GM21576 (cell line): ENCODE measurements around the gene RGMA.

Experiments used
- ATAC-seq: cut with Tn5 transposase; IDR thresholded peaks from one replicate; pipeline ENCODE4 v1.9.1; 2021; ENCODE audit warnings: mild to moderate bottlenecking, moderate library complexity; ENCODE audit not compliant: unreplicated experiment

Gene RGMA

DNA sequence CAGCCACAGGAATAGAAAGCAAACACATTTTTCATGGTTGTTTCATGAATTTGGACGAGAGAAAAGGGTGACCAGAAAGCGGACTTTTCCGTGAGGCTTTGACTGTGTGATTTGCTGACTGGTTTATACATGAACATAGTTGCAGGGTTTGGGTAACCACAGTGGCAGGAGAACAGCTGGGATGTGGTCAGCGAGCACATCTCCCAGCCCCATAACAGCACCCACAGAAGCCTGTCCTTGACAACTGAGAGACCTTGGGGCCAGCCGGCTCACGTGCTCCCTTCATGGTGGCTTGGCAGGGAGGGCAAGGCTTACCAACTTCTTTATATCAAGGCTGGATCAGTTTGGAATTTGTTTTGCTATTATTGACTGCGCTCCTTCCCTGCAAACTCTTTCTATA lies 13.2 kb upstream of the RGMA start:
- no peak for ATAC-seq

GRCh38 chr15:93093765-93094164 lies 4.8 kb upstream of the RGMA start:
- ATAC-seq: no peak

DNA sequence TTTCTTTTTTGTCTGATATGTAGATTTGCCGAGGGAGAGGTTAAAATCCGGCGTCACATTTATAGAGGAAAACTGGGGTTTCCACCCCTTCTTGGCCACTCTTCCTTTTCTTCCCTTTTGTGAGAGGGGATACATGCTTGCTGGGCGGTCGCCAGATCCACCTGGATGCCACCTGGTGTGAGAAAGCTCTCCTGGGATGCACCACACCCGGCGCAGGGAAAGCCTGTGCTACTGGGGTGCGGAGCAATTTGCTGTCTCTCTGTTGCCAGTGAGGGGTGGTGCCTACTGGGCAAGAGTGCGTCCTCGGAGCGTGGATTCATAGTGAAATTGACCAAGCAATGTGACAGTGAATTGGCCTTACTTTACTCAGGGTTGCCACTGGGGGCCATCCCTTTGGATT lies 2.5 kb upstream of the RGMA start:
- no peak for ATAC-seq

- no peak for ATAC-seq
These were observed 805 bp upstream of the RGMA start for GRCh38 chr15:93089727-93090305.

GRCh38 chr15:93088200-93088980 lies 621 bp downstream of the RGMA start:
- ATAC-seq: peak; percentile 35

GRCh38 chr15:93087825-93088199 lies 1.2 kb downstream of the RGMA start:
- peak; percentile 57 for ATAC-seq

DNA sequence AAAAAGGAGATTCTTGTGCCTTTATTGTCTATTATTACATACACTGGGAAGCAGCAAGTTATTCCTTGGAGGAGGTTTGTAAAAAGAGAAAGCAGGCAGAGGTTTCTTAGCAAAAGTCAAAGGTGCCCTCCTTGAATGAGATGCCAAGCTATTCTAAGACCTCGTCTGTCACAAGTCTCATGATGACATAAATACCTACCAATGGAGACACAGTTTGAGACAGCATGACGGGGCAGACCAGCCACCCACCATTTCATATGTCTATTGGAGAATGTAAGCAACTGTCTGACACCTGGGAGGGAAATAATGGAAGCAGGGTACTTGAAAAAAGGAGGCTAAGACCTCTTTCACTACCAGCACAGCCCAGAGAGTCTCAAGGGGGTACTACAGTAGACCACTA lies 2.2 kb downstream of the RGMA start:
- ATAC-seq: no peak

DNA sequence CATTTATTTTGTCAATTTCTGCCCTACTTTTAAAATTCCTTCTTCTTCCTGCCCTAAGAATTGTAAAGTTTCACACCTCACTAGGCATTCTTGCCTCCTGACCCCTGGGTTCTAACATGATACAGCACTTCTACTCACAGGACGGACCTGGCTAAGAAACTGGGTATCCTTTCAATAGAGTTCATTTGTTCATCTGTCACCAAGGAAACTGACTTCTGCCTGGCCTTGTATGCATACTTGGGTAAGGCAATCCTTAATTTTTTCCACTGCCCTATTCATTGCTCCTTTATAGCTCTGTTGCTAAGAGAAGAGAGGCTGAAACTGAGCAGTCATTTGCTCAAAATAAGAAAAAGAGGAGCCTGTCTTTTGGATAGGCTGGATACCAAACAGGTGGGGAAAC lies 3.3 kb downstream of the RGMA start:
- ATAC-seq: no peak

- no peak for ATAC-seq
These were observed 6.2 kb downstream of the RGMA start for GRCh38 chr15:93082861-93083260.

DNA sequence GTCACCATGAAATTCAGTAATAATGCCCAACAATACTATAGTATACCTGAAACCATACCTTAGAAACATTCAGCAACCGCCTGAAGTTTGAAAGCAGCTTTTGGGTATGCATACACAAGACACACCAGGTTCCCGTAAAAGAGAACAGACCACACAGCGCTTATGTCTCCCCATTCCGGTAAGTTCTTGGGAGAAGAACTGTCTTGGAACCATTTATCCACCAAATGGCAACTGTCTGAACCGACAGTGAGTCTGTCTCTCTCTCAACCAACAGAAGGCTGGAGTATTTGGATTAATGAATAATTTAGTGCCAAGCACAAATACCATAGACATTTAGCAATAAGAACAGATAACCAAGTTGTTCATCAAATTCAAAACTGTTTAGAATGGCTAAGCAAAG lies 7.6 kb downstream of the RGMA start:
- no peak for ATAC-seq

DNA sequence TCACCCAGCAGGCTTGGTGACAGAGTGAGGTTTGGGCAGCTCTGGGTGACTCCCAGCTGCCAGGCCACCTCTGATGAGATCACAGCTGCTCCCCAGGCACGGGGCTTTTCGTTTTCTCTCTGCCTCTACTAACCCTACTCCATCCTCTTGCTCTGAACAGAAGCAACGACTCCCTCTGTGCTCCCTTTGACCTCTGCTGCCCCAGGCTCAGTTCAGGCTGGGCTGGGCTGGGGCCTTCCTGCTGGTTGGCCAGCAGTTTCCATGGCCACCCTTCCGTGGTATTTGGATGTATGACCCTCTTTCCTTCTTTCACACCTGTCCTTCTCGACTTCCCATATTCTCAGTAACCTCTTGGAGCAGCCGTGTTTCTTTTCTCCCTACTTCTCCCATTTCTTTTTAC lies 8.6 kb downstream of the RGMA start:
- no peak for ATAC-seq

- no peak for ATAC-seq
These were observed 12.1 kb downstream of the RGMA start for GRCh38 chr15:93076875-93077274.

GRCh38 chr15:93076217-93076616 lies 12.8 kb downstream of the RGMA start:
- no peak for ATAC-seq

GRCh38 chr15:93074599-93074998 lies 14.4 kb downstream of the RGMA start:
- no peak for ATAC-seq

DNA sequence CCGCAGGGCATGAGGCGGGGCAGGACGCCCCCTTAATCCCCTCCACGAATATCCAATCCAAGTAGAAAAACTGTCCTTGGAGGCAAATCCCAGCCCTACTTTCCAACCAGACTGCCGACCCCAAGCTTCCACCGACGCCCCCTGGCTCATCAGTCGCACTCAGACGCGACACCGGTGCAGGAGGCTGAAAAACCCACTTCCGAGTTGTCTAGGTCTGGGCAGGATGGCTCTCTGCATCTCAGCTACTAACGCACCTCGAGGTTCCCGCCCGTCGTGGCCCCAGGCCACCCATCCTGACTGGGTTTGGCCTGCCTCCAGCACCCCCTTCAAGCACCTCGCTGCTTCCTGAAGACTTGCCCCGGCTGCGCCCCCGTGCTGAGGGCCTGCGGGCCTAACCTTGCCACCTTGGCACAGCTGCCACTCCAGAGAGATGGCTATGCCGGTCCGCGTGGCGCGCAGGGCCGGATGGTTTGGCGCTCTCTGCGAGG lies 15.5 kb downstream of the RGMA start:
- ATAC-seq: no peak

DNA sequence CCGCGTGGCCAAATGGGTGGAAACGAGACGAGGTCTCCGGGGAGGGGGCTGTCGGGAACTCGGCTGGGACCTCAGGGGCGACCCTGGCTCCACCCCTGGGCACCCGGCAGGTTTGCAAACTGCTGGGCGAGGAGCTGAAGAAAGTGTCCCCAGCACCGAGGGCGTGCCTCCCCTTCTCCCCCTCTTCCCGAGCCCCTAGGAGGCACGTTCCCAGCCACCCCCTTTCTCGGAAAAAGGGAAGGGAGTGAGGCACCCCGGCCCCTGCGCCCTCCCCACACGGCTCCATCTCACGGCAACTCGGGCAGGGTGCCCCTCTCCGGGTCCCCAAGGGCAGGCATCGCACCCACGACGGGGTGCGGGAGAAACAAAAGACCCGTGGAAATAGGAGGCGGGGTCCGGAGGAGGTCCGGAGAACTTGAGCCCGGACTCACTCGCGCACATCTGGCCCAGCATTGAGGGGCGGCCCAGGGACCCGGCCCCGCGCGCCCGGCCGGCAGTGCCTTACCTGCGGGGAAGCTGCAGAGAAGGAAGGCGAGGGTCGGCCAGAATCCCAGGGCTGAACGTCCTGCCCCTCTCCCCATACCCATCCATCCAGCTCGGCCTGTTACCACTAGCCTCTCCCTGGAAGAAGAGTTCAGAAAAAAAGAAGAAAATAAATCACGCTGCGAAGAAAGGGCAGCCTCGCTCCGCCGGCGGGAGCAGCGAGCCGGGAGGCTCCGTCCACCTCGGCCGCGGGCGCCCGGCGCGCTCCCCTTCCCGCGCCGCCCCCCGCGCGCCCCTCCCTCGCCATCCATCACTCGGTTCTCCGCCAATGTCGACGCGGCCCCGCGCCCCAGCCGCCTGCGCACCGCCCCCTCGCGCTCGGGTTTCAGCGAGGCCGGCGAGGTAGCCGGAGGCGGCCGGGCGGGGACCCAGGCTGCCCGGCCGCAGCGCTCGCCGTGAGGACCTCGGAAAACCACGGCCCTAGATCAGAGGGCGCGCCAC lies 16.3 kb downstream of the RGMA start:
- no peak for ATAC-seq

GRCh38 chr15:93072011-93072410 lies 17.0 kb downstream of the RGMA start:
- ATAC-seq: no peak

GRCh38 chr15:93071469-93071936 lies 17.5 kb downstream of the RGMA start:
- ATAC-seq: no peak

DNA sequence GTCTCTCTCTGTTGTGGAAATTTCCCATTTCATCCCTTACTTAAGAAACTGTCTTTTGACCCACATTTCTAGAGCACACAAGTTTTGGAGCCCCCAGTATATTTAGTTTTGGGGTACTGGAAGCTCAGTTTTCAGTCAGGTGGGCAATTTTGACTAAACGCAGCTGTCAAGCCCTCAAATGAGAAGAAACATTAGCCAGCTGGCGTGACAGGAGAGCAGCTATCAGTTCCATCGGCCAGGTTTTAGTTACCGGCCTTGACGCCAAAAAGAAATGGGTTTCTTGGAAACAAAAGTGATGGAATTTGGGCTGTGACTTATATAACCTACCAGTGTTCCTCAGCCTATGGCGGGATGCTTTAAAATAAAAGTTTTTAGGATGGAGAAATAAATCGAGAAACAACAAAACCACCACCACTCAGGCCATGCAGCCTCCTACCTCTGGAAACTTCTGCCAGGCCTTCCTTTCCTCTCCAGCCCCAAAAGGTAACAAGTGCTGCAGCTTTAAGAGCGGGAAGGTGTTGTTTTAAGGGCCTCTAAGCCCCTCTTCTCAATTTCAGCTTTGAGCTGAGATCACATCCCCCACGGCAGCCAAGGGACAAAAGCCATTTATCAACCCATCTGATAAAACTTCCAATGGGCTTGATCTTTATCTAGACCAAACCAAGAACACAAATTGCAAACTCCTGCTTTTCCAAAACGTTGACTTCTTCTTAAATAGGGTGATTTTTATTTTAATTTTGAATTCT lies 18.3 kb downstream of the RGMA start:
- ATAC-seq: no peak

GRCh38 chr15:93070132-93070531 lies 18.9 kb downstream of the RGMA start:
- no peak for ATAC-seq
